Activated T-cell treated with anti-CD3 and anti-CD28 coated beads, Interleukin-2, amount 50 U/mL, for 24 hours (primary cell): ENCODE measurements around the gene UTRN.
A peak's percentile ranks its signal among the peaks of the same experiment; 100 is the strongest.

Experiments
- DNase-seq: peaks from one replicate; pipeline ENCODE4 v3.0.0-alpha.2; 2020
- H3K27ac Mint-ChIP-seq: 2 replicates; pipeline ENCODE4 v1.8.0; 2020; ENCODE audit warnings: mild to moderate bottlenecking, mixed read lengths
- H3K27me3 Mint-ChIP-seq: 2 replicates; pipeline ENCODE4 v1.8.0; 2020; ENCODE audit warnings: mixed read lengths
- H3K36me3 Mint-ChIP-seq: 2 replicates; pipeline ENCODE4 v1.8.0; 2020; ENCODE audit warnings: low read depth, mixed read lengths
- H3K4me1 Mint-ChIP-seq: 2 replicates; pipeline ENCODE4 v1.8.0; 2020; ENCODE audit warnings: low read depth, mixed read lengths
- H3K4me3 Mint-ChIP-seq: 2 replicates; pipeline ENCODE4 v1.8.0; 2020; ENCODE audit warnings: mild to moderate bottlenecking, moderate library complexity, mixed read lengths
- H3K9me3 Mint-ChIP-seq: 2 replicates; pipeline ENCODE4 v1.8.0; 2020; ENCODE audit warnings: mixed read lengths

The UTRN gene

GRCh38 chr6:144332177-144332576 lies 47.0 kb downstream of the UTRN start:
- H3K9me3 Mint-ChIP-seq: no peaks in the 10 kb centered on the region
- DNase-seq: no peak
- peaks cover 38% of the 10 kb centered on the region for H3K4me1 Mint-ChIP-seq
- H3K27ac Mint-ChIP-seq: no peak overlapping the region
- no peak overlapping the region for H3K4me3 Mint-ChIP-seq
- no peaks in the 10 kb centered on the region for H3K36me3 Mint-ChIP-seq
- H3K27me3 Mint-ChIP-seq: no peaks in the 10 kb centered on the region

GRCh38 chr6:144334150-144334708 lies 49.1 kb downstream of the UTRN start:
- no peaks in the 10 kb centered on the region for H3K36me3 Mint-ChIP-seq
- H3K27me3 Mint-ChIP-seq: no peaks in the 10 kb centered on the region
- no peaks in the 10 kb centered on the region for H3K9me3 Mint-ChIP-seq
- peaks cover 50% of the 10 kb centered on the region for H3K4me1 Mint-ChIP-seq
- DNase-seq: peak; percentile 73
- peak overlapping the region; percentile 70 for H3K4me3 Mint-ChIP-seq
- H3K27ac Mint-ChIP-seq: peak overlapping the region; percentile 85
